GM21515 (cell line): Measurements from ENCODE around the gene EPB41L4A.
"Not testable (repeated sequence)": the region's sequence is repeated elsewhere in the genome, so short reads cannot be mapped to it uniquely, and the experiment has no call there.

Source experiments
- ATAC-seq: cut with Tn5 transposase; IDR thresholded peaks from one replicate; pipeline ENCODE4 v1.9.1; 2021; ENCODE audit not compliant: unreplicated experiment

EPB41L4A gene

DNA sequence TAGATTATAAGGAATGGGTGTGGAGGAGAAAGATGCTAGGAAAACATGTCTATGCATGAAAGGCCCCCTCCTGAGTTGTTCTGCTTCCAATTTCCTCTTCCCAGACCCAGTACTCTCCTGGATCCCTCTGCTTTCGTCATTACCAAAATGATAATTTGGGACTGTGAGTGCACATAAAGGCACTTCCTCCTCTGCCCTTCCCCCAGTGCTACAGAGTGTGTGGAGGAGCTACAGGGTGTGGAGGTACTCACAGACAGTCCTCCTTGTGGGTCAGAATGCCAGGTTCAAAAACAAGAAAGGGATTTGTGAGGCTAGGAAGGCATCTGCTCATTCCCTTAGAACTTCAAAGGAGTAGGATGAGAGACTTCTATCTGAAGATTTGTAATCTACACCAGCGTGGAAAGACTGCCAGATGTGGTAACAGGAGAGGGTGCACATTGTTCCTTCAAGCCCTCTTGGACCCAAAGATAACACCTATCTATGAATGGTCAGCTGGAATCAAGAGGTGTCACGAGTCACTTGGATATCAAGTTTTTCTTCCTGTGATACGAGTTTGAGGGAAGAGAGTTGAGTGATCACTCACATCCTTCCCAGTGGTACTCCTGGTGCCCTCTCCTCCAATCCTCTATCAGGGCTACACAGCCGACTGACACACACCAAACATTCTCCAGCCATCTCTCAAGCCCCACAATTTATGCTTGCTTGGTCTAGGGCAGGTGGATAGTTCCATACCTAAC lies 201.1 kb downstream of the EPB41L4A start:
- ATAC-seq, result no peak

DNA sequence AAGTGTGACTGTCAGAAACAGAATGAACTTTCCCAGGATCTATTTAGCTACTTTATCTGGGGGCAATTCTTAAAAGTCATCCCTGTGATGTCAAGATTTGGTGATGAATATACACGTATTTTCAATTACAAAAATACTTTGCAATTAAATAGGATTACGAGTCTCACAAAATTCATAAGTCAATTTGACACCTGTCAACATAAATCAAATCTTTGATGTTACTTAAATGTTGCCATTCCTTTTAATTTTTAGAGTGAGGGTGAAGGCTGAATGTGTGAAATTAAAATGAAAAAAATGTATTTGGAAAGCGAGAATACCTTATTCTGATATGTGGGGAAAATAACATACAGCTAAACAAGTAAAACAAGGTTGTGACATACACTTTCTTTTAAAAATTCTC lies 202.9 kb downstream of the EPB41L4A start:
- no peak for ATAC-seq

GRCh38 chr5:112210430-112211005 lies 208.6 kb downstream of the EPB41L4A start:
- ATAC-seq, result no peak

- no peak for ATAC-seq
These were observed 210.1 kb downstream of the EPB41L4A start for GRCh38 chr5:112208699-112209615.

- ATAC-seq, result not testable (repeated sequence)
These were observed 210.9 kb downstream of the EPB41L4A start for GRCh38 chr5:112208195-112208594.

- ATAC-seq, result no peak
These were observed 213.2 kb downstream of the EPB41L4A start for GRCh38 chr5:112205846-112206245.

DNA sequence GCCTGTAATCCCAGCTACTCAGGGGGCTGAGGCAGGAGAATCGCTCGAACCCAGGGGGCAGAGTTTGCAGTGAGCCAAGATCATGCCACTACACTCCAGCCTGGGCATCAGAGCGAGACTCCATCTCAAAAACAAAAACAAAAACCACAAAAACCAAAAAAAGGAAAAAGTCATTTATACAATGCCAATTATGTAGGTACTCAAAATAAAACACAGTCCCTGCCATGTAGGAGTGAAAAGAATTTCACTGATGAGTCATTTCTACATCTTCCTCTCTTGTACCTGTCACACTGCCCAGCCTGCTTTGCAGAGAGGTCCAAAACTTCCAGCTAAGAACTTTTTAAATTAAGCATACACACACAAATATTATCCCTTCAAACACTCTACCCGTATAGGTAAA lies 215.8 kb downstream of the EPB41L4A start:
- ATAC-seq, result no peak

DNA sequence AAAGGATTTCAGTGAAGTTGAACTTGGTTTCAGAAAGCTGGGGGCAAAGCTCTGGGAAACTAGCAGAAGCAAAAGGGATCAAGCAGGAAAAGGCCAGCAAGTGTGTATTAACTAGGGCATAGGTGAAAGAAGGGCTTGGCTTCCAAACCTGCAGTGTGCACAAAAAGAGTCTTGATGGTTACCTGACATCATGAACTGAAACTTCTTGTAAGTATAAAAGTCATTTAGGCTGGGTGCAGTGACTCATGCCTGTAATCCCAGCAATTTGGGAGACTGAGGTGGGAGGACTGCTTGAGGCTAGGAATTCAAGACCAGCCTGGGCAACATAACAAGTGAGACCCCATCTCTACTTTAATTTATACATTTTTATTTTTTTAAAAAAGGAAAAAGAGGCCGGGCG lies 216.4 kb downstream of the EPB41L4A start:
- ATAC-seq, result no peak

- no peak for ATAC-seq
These were observed 217.9 kb downstream of the EPB41L4A start for GRCh38 chr5:112201141-112201540.

DNA sequence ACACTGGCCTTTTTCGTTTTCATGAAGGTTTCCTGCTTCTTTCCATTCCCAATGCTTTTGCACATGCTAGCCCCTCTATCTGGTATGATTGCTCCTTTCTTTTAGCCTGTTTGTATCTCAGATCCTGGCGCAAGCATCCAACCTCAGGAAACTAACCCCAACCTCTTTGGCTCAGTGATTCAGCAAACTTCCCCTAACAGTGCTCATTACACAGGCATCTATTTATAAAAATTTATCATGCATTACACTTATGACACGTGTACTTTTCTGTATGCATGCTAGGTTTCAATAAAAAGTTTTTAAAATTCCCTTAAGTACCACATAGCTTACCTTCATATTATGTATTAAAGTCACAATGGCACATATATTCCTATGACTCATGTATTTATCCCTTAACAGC lies 218.9 kb downstream of the EPB41L4A start:
- no peak for ATAC-seq

GRCh38 chr5:112196584-112196983 lies 222.5 kb downstream of the EPB41L4A start:
- ATAC-seq, result no peak

DNA sequence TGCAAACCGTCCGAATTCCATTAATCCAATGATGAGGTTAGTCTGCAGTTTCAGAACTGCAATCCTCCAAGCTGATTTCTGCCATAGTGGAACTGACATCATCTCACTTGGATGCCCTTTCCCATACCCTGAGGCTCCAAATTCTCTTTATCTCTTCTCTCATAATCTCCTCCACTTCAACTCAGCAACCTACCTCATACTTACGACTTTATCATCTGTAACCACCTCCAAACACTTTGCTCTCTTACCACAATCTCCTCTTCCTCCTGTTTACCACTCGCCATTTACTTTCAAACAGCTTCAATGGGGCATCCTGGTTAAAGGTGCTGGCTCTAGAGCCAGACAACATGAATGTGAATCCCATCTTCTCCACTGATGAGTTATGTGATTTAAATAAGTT lies 223.2 kb downstream of the EPB41L4A start:
- ATAC-seq, result no peak

DNA sequence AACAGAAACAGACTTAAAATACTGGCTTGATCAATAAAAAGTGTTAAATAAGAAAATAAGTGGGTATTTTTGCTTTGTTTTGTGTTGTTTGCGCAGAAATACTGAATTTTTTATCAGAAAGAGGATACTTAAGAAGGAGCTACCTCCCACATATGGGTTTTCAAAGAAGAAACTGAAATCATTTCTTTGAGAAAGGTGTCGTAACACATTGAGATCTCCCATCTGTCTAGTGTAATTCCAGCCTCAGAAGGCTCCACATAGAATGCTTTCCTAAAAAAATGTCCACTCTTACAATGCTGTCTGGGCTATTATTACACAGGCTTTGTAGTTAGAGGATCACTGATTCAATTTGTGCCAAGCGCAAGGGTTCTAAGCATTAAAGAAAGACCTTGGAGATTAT lies 226.2 kb downstream of the EPB41L4A start:
- ATAC-seq, result no peak

GRCh38 chr5:112192072-112192471 lies 227.0 kb downstream of the EPB41L4A start:
- ATAC-seq, result no peak

GRCh38 chr5:112189391-112189790 lies 229.7 kb downstream of the EPB41L4A start:
- no peak for ATAC-seq

GRCh38 chr5:112186401-112186990 lies 232.6 kb downstream of the EPB41L4A start:
- peak; percentile 64 for ATAC-seq

- ATAC-seq, result no peak
These were observed 235.2 kb downstream of the EPB41L4A start for GRCh38 chr5:112183874-112184273.

GRCh38 chr5:112183103-112183711 lies 235.9 kb downstream of the EPB41L4A start:
- ATAC-seq, result no peak

DNA sequence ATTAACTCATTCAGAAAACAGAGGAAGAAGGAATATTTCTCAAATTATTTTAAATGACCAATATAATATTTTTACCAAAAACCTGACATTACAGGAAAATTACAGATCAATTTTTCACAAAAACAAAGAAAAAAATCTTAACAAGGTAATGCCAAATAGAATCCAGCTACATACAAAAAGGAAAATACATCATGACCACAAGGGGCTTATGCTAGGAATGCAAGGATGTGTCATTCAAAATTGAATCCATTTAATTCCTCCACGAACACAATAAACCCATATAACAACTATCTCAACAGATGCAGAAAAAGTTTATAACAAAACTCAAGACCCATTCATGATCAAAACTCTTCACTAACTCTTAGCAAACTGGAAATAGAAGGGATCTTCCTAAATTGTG lies 239.8 kb downstream of the EPB41L4A start:
- no peak for ATAC-seq

- ATAC-seq, result peak; percentile 88
These were observed 244.0 kb downstream of the EPB41L4A start for GRCh38 chr5:112174959-112175594.
